HCT116 (cell line): Measurements from ENCODE around the gene VSX1.

ENCODE experiments used
- ATF3 ChIP-seq: IDR thresholded peaks from 2 replicates; pipeline ENCODE4 v1.6.1; 2012
- CTCF ChIP-seq, 3 experiments: fragments of 200-600 bp in 1 of 3; sonication (generic) in 1 of 3; IDR thresholded peaks in 2 of 3; conservative IDR thresholded peaks in 1 of 3; 2 replicates each; pipeline ENCODE4 v1.5.1; 2012 to 2017; ENCODE audit warnings: low read depth in 2 of 3, low read length in 2 of 3, antibody characterized with exemption in 1 of 3, borderline replicate concordance in 1 of 3, control low read depth in 1 of 3, mild to moderate bottlenecking in 1 of 3, mixed read lengths in 1 of 3, mixed run types in 1 of 3, moderate library complexity in 1 of 3; ENCODE audit not compliant: insufficient read depth in 1 of 3
- EGR1 ChIP-seq: IDR thresholded peaks from 2 replicates; pipeline ENCODE4 v1.6.1; 2012; ENCODE audit warnings: low read depth
- EZH2 ChIP-seq: fragments of 200-600 bp; sonication (generic); IDR thresholded peaks from 2 replicates; pipeline ENCODE4 v1.6.1; 2017; ENCODE audit warnings: antibody characterized with exemption, mixed run types
- EZH2phosphoT487 ChIP-seq: fragments of 200-600 bp; IDR thresholded peaks from 2 replicates; pipeline ENCODE4 v1.6.1; 2018; ENCODE audit warnings: antibody characterized with exemption, borderline replicate concordance
- FOSL1 ChIP-seq: IDR thresholded peaks from 2 replicates; pipeline ENCODE4 v1.6.1; 2012; ENCODE audit warnings: low read depth
- JUND ChIP-seq: IDR thresholded peaks from 2 replicates; pipeline ENCODE4 v1.6.1; 2012
- POLR2A ChIP-seq: IDR thresholded peaks from 2 replicates; pipeline ENCODE4 v1.7.0; 2011; ENCODE audit warnings: borderline replicate concordance; ENCODE audit not compliant: insufficient read depth, insufficient read length; ENCODE audit errors: extremely low read depth
- POLR2AphosphoS5 ChIP-seq: IDR thresholded peaks from 2 replicates; pipeline ENCODE4 v1.6.1; 2011; ENCODE audit warnings: mild to moderate bottlenecking, low read depth, low read length, moderate library complexity
- RAD21 ChIP-seq: IDR thresholded peaks from 2 replicates; pipeline ENCODE4 v1.6.1; 2012; ENCODE audit warnings: low read depth, mild to moderate bottlenecking
- REST ChIP-seq: IDR thresholded peaks from 2 replicates; pipeline ENCODE4 v1.6.1; 2012; ENCODE audit warnings: low read depth
- SIN3A ChIP-seq: IDR thresholded peaks from 2 replicates; pipeline ENCODE4 v1.6.1; 2012; ENCODE audit warnings: low read depth

GRCh38 chr20:25081730-25082497 is at the start of gene VSX1:
- TF ChIP-seq CTCF (IDR thresholded peaks at IDR 0.05 in 2 of 3, conservative IDR thresholded peaks at IDR 0.05 in 1 of 3; ENCODE audit: borderline replicate concordance in 1 of 3, insufficient read depth in 1 of 3, low read depth in 2 of 3, low read length in 2 of 3) (no peak), POLR2A (no peak), EGR1 (no peak), POLR2AphosphoS5 (no peak), EZH2 (no peak), ATF3 (no peak), JUND (no peak), RAD21 (no peak), EZH2phosphoT487 (no peak), SIN3A (no peak), FOSL1 (no peak), REST (no peak)
